ENCODE data around the gene CIROP. TPM values are rescaled to one million over a fixed set of nuclear protein-coding genes. Genes with fewer than 3 reads are reported as not detected.

The CIROP gene
- total RNA-seq, 2 experiments from 2014 or later = not detected

DNA sequence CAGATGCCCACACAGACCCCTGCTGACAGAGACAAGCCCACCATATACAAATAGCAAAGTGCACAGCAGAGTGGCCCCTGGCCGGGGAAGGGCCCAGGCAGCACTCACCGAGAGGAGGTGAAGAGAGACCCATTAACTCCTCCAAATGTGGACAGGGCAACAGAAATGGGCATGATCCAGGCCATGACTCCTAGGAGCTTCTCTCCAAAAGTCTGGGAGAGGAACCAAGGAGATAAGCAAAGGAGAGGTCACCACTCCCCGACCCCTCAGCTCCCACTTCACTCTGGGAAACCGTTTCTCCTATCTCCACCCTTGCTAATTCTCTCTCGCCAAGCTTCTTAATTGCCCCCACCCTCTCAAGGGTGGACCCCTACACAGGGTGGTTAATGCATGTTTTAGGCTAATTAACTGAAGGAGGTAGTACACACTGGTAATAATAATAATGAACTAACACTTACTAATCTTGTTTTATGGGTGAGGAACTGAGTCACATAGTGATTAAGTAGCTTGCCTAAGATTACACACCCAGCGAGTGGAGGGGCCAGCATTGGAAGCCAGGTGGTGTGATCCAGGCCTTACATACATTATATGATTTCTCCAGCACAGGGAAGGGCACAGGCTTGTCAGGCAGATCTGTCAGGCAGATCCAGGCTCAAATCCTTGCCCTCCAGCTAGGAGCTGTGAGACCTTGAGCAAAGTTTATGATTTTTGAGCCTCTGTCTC lies 33.2 kb upstream of the CIROP start:
- no peak for DNase-seq
- no peaks in the 10 kb centered on the region for H3K27me3 ChIP-seq (ENCODE audit: control insufficient read depth in 1 of 2, insufficient read depth in 2 of 2, low read length in 2 of 2)
- ATAC-seq (ENCODE audit: poor library complexity) = no peak
- H3K9me3 Mint-ChIP-seq = no peaks in the 10 kb centered on the region
- no peaks in the 10 kb centered on the region for H3K4me1 Mint-ChIP-seq (ENCODE audit: low read depth)
- H3K4me3 ChIP-seq (ENCODE audit: low read length) = no peak overlapping the region
- no peak overlapping the region for H3K4me3 Mint-ChIP-seq
- no peak overlapping the region for H3K27ac Mint-ChIP-seq
- POLR2A ChIA-PET = no interaction called here
- H3K9me3 ChIP-seq (ENCODE audit: control insufficient read depth in 1 of 2, insufficient read depth in 1 of 2, low read length in 2 of 2) = no peaks in the 10 kb centered on the region
- CTCF ChIA-PET = interaction anchor here (1.0 kb wide), 1 partner anchor 38 kb away, joined by 3 read pairs; no protein-coding TSS in a partner anchor
- H3K36me3 ChIP-seq (ENCODE audit: insufficient read depth, low read length) = no peaks in the 10 kb centered on the region
- intact Hi-C loops (cut with DNase I, micrococcal nuclease) = no loop called here
- H3K4me1 ChIP-seq (ENCODE audit: insufficient read depth, low read length) = no peaks in the 10 kb centered on the region
- no peak overlapping the region for H3K27ac ChIP-seq (ENCODE audit: low read depth in 1 of 2, low read length in 2 of 2)
- H3K36me3 Mint-ChIP-seq (ENCODE audit: low read depth) = no peaks in the 10 kb centered on the region
- H3K27me3 Mint-ChIP-seq = peaks cover 4% of the 10 kb centered on the region
- TF ChIP-seq, protein P1, sequence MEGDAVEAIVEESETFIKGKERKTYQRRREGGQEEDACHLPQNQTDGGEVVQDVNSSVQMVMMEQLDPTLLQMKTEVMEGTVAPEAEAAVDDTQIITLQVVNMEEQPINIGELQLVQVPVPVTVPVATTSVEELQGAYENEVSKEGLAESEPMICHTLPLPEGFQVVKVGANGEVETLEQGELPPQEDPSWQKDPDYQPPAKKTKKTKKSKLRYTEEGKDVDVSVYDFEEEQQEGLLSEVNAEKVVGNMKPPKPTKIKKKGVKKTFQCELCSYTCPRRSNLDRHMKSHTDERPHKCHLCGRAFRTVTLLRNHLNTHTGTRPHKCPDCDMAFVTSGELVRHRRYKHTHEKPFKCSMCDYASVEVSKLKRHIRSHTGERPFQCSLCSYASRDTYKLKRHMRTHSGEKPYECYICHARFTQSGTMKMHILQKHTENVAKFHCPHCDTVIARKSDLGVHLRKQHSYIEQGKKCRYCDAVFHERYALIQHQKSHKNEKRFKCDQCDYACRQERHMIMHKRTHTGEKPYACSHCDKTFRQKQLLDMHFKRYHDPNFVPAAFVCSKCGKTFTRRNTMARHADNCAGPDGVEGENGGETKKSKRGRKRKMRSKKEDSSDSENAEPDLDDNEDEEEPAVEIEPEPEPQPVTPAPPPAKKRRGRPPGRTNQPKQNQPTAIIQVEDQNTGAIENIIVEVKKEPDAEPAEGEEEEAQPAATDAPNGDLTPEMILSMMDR (IDR thresholded peaks at IDR 0.05) = no peak

DNA sequence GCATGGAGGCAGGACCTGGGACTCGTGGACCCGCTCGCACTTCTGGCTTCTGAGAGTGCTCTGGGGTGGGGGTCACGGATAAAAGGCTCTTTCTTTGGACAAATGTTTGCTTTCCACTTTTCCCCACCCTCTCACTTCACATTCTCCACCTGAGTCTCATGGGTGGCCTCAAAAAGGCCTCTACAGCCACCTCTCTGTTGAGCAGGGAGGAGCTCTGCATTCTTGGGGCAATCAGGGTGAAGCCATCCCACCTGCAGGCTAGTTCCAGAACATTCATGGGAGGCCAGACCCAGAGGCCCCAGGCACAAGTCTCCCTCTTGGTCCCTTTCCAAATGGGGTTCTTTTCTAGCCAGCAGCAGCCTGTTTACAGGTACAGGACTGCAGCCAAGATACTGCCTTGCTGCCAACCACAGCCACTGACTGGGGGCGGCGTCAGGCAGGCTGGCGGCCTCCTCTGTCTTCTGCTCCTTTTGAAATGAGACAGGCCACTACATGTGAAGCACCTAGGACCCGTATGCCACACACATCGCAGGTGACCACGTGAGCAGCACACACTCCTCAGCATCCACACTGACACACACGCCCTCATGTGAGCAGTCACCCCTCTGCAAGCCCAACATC lies 32.5 kb upstream of the CIROP start:
- TF ChIP-seq, protein P1 (IDR thresholded peaks at IDR 0.05) = no peak
- H3K9me3 ChIP-seq (ENCODE audit: control insufficient read depth in 1 of 2, insufficient read depth in 1 of 2, low read length in 2 of 2) = no peaks in the 10 kb centered on the region
- H3K27ac ChIP-seq (ENCODE audit: low read depth in 1 of 2, low read length in 2 of 2) = no peak overlapping the region
- H3K4me3 ChIP-seq (ENCODE audit: low read length) = no peak overlapping the region
- Mint-ChIP-seq H3K27me3 (peaks cover 4% of the 10 kb centered on the region), H3K36me3 (ENCODE audit: low read depth) (no peaks in the 10 kb centered on the region), H3K9me3 (no peaks in the 10 kb centered on the region), H3K4me3 (no peak overlapping the region), H3K27ac (no peak overlapping the region), H3K4me1 (ENCODE audit: low read depth) (no peaks in the 10 kb centered on the region)
- ATAC-seq (ENCODE audit: poor library complexity) = no peak
- H3K36me3 ChIP-seq (ENCODE audit: insufficient read depth, low read length) = no peaks in the 10 kb centered on the region
- ChIA-PET POLR2A (no interaction called here), CTCF (no interaction called here)
- DNase-seq = no peak
- H3K4me1 ChIP-seq (ENCODE audit: insufficient read depth, low read length) = no peaks in the 10 kb centered on the region
- intact Hi-C loops (cut with DNase I, micrococcal nuclease) = no loop called here
- no peaks in the 10 kb centered on the region for H3K27me3 ChIP-seq (ENCODE audit: control insufficient read depth in 1 of 2, insufficient read depth in 2 of 2, low read length in 2 of 2)

DNA sequence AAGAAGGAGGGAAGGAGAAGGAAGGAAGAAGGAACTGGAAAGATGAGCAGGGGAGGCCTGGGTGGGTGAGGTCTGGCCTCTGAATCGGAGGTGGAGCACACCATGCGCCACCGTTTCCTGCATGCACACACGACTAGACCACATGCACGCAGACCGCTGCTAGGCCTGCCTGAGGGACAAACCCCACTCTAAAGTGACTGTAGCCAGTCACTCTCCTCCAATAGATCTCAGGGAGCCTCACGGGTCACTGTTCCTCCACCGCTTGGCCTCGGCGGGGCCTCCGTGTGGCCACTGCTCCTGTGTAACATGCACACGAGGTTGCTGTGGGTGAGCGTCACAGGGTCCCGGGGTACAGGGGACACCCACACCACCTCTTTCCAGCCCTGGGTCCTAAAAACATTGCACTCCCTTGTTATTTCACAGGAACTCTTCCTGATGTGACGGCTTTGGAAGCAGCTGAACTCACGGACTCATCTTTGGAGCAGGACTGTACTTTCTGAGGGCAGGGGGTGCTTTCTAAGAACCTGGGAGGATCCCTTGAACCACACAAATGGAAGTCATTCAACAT lies 31.9 kb upstream of the CIROP start:
- H3K27ac Mint-ChIP-seq = no peak overlapping the region
- H3K36me3 Mint-ChIP-seq (ENCODE audit: low read depth) = no peaks in the 10 kb centered on the region
- POLR2A ChIA-PET = no interaction called here
- H3K4me1 Mint-ChIP-seq (ENCODE audit: low read depth) = no peaks in the 10 kb centered on the region
- no peaks in the 10 kb centered on the region for H3K9me3 Mint-ChIP-seq
- Histone ChIP-seq H3K27ac (ENCODE audit: low read depth in 1 of 2, low read length in 2 of 2) (no peak overlapping the region), H3K27me3 (ENCODE audit: control insufficient read depth in 1 of 2, insufficient read depth in 2 of 2, low read length in 2 of 2) (no peaks in the 10 kb centered on the region), H3K4me1 (ENCODE audit: insufficient read depth, low read length) (no peaks in the 10 kb centered on the region), H3K9me3 (ENCODE audit: control insufficient read depth in 1 of 2, insufficient read depth in 1 of 2, low read length in 2 of 2) (no peaks in the 10 kb centered on the region), H3K36me3 (ENCODE audit: insufficient read depth, low read length) (no peaks in the 10 kb centered on the region), H3K4me3 (ENCODE audit: low read length) (no peak overlapping the region)
- intact Hi-C loops (cut with DNase I, micrococcal nuclease) = no loop called here
- TF ChIP-seq, protein P1 (IDR thresholded peaks at IDR 0.05) = no peak
- DNase-seq (no peak), ATAC-seq (ENCODE audit: poor library complexity) (no peak)
- peaks cover under 1% of the 10 kb centered on the region for H3K27me3 Mint-ChIP-seq
- H3K4me3 Mint-ChIP-seq = no peak overlapping the region
- CTCF ChIA-PET = no interaction called here

Measured in CD4-positive, alpha-beta T cell (primary cell).